ENCODE data around the gene MYO1D.

DNA sequence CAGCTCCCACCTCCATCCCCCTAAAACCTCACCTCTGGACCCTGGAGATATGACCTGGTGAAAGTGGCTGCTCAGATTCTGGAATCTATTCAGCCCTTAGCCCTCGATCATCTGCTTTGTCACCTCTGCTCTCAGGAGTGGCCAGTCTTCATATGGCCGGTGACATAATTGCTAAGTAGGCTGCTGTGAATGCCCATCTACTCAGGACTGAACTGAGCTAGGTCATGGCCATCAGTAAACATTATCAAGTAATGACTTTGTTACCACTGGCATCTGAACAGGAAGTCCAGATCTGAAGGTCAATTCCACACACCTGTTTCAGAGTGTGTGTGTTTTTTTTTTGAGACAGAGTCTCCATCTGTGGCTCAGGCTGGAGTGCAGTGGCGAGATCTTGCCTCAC is 311.5 kb downstream of the MYO1D start:
- TF ChIP-seq POLR2A (IDR thresholded peaks at IDR 0.05) = no peak
- TF ChIP-seq, protein P1, sequence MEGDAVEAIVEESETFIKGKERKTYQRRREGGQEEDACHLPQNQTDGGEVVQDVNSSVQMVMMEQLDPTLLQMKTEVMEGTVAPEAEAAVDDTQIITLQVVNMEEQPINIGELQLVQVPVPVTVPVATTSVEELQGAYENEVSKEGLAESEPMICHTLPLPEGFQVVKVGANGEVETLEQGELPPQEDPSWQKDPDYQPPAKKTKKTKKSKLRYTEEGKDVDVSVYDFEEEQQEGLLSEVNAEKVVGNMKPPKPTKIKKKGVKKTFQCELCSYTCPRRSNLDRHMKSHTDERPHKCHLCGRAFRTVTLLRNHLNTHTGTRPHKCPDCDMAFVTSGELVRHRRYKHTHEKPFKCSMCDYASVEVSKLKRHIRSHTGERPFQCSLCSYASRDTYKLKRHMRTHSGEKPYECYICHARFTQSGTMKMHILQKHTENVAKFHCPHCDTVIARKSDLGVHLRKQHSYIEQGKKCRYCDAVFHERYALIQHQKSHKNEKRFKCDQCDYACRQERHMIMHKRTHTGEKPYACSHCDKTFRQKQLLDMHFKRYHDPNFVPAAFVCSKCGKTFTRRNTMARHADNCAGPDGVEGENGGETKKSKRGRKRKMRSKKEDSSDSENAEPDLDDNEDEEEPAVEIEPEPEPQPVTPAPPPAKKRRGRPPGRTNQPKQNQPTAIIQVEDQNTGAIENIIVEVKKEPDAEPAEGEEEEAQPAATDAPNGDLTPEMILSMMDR (IDR thresholded peaks at IDR 0.05) = no peak
